Neural cell (in vitro differentiated cells): ENCODE results near the gene WDFY3. TPM values are rescaled to one million over a fixed set of nuclear protein-coding genes. Genes with fewer than 3 reads are reported as not detected.

ENCODE experiments used
- H2AFZ ChIP-seq: fragments of 200-600, 300-800 bp; sonication (generic), shearing (Covaris generic); 2 replicates; pipeline ENCODE4 v1.6.0; 2014; ENCODE audit warnings: low read depth, mild to moderate bottlenecking, antibody characterized with exemption, low read length, moderate library complexity
- H3F3A ChIP-seq: fragments of 200-600 bp; shearing (Covaris generic); 2 replicates; pipeline ENCODE4 v1.6.1; 2016; ENCODE audit warnings: mild to moderate bottlenecking, moderate library complexity, mixed read lengths, antibody characterized with exemption, low read length; ENCODE audit not compliant: insufficient read depth, poor library complexity, severe bottlenecking
- H3K27ac ChIP-seq: fragments of 200-600, 300-800 bp; sonication (generic), shearing (Covaris generic); 2 replicates; pipeline ENCODE4 v1.5.1; 2014; ENCODE audit warnings: mild to moderate bottlenecking, low read length, moderate library complexity
- H3K27me3 ChIP-seq: fragments of 300-800, 200-600 bp; sonication (generic), shearing (Covaris generic); 2 replicates; pipeline ENCODE4 v1.6.0; 2014; ENCODE audit warnings: mild to moderate bottlenecking, low read depth, low read length, moderate library complexity; ENCODE audit not compliant: insufficient read depth
- H3K36me3 ChIP-seq: fragments of 300-800, 200-600 bp; sonication (generic), shearing (Covaris generic); 2 replicates; pipeline ENCODE4 v1.5.1; 2014; ENCODE audit warnings: mild to moderate bottlenecking, antibody characterized with exemption, low read length, moderate library complexity; ENCODE audit not compliant: insufficient read depth
- H3K4me2 ChIP-seq: fragments of 300-800, 200-600 bp; sonication (generic), shearing (Covaris generic); 2 replicates; pipeline ENCODE4 v1.6.0; 2014; ENCODE audit warnings: mild to moderate bottlenecking, low read length
- H3K4me3 ChIP-seq: fragments of 300-800, 200-600 bp; sonication (generic), shearing (Covaris generic); 2 replicates; pipeline ENCODE4 v1.5.1; 2014; ENCODE audit warnings: mild to moderate bottlenecking, low read length, moderate library complexity
- H3K79me2 ChIP-seq: fragments of 200-600 bp; shearing (Covaris generic); replicated peaks from 2 replicates; pipeline ENCODE4 v1.6.0; 2014; ENCODE audit warnings: mild to moderate bottlenecking, low read length, moderate library complexity; ENCODE audit not compliant: insufficient read depth
- H3K9ac ChIP-seq: fragments of 300-800, 200-600 bp; sonication (generic), shearing (Covaris generic); 2 replicates; pipeline ENCODE4 v1.6.1; 2016; ENCODE audit warnings: mild to moderate bottlenecking, low read length, mixed read lengths
- H3K9me2 ChIP-seq: fragments of 200-600 bp; shearing (Covaris generic); 2 replicates; pipeline ENCODE4 v1.6.1; 2016; ENCODE audit warnings: mild to moderate bottlenecking, low read length, mixed read lengths; ENCODE audit not compliant: insufficient read depth
- H3K9me3 ChIP-seq: fragments of 200-600, 300-800 bp; sonication (generic), shearing (Covaris generic); 2 replicates; pipeline ENCODE4 v1.6.1; 2016; ENCODE audit warnings: mild to moderate bottlenecking, mixed run types, low read length, moderate library complexity, mixed read lengths
- H4K20me1 ChIP-seq: fragments of 200-600 bp; shearing (Covaris generic); 2 replicates; pipeline ENCODE4 v1.6.1; 2016; ENCODE audit warnings: mild to moderate bottlenecking, mixed run types; ENCODE audit not compliant: insufficient read depth
- CTCF ChIP-seq: fragments of 450-650 bp; IDR thresholded peaks from 2 replicates; pipeline ENCODE4 v1.5.1; 2014; ENCODE audit warnings: antibody characterized with exemption, mild to moderate bottlenecking, moderate library complexity; ENCODE audit not compliant: poor library complexity, severe bottlenecking
- EP300 ChIP-seq: fragments of 450-650 bp; conservative IDR thresholded peaks from 2 replicates; pipeline ENCODE4 v1.6.1; 2014; ENCODE audit warnings: antibody characterized with exemption, mild to moderate bottlenecking, moderate library complexity; ENCODE audit not compliant: poor library complexity, severe bottlenecking
- EZH2 ChIP-seq: fragments of 200-600, 300-800 bp; shearing (Covaris generic), sonication (generic); IDR thresholded peaks from 2 replicates; pipeline ENCODE4 v1.6.1; 2014; ENCODE audit warnings: antibody characterized with exemption, low read length, borderline replicate concordance, mild to moderate bottlenecking; ENCODE audit not compliant: insufficient read depth, poor library complexity, severe bottlenecking
- MXI1 ChIP-seq: fragments of 450-650 bp; conservative IDR thresholded peaks from 2 replicates; pipeline ENCODE4 v1.6.1; 2014; ENCODE audit warnings: antibody characterized with exemption, mild to moderate bottlenecking; ENCODE audit not compliant: poor library complexity, severe bottlenecking
- RAD21 ChIP-seq: fragments of 450-650 bp; conservative IDR thresholded peaks from 2 replicates; pipeline ENCODE4 v1.6.1; 2014; ENCODE audit warnings: antibody characterized with exemption, mild to moderate bottlenecking, moderate library complexity
- SMC3 ChIP-seq: fragments of 450-650 bp; conservative IDR thresholded peaks from 2 replicates; pipeline ENCODE4 v1.6.1; 2014; ENCODE audit warnings: antibody characterized with exemption, mild to moderate bottlenecking, moderate library complexity; ENCODE audit not compliant: poor library complexity
- polyA plus RNA-seq: library from polyadenylated mRNA; depleted of rRNA; stranded (reverse); fragments of >200 nt; gene quantifications from 2 replicates; pipeline ENCODE4 v1.2.3, GENCODE V29; 2014
- TF ChIP-seq, protein P1 (sequence below): IDR thresholded peaks from 2 replicates; pipeline ENCODE4 v1.6.1; 2012; ENCODE audit warnings: borderline replicate concordance

WDFY3 gene
- polyA plus RNA-seq, 1 donor from 2014 or later: 39.8 TPM

- H3K27me3 ChIP-seq: no peaks in the 10 kb centered on the region
- H3K4me3 ChIP-seq: no peak overlapping the region
- no peaks in the 10 kb centered on the region for H3K79me2 ChIP-seq
- TF ChIP-seq, protein P1, sequence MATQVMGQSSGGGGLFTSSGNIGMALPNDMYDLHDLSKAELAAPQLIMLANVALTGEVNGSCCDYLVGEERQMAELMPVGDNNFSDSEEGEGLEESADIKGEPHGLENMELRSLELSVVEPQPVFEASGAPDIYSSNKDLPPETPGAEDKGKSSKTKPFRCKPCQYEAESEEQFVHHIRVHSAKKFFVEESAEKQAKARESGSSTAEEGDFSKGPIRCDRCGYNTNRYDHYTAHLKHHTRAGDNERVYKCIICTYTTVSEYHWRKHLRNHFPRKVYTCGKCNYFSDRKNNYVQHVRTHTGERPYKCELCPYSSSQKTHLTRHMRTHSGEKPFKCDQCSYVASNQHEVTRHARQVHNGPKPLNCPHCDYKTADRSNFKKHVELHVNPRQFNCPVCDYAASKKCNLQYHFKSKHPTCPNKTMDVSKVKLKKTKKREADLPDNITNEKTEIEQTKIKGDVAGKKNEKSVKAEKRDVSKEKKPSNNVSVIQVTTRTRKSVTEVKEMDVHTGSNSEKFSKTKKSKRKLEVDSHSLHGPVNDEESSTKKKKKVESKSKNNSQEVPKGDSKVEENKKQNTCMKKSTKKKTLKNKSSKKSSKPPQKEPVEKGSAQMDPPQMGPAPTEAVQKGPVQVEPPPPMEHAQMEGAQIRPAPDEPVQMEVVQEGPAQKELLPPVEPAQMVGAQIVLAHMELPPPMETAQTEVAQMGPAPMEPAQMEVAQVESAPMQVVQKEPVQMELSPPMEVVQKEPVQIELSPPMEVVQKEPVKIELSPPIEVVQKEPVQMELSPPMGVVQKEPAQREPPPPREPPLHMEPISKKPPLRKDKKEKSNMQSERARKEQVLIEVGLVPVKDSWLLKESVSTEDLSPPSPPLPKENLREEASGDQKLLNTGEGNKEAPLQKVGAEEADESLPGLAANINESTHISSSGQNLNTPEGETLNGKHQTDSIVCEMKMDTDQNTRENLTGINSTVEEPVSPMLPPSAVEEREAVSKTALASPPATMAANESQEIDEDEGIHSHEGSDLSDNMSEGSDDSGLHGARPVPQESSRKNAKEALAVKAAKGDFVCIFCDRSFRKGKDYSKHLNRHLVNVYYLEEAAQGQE: no peak
- TF ChIP-seq SMC3: no peak
- TF ChIP-seq MXI1: no peak
- no peak for TF ChIP-seq EZH2
- no peak for TF ChIP-seq CTCF
- TF ChIP-seq EP300: no peak
- H4K20me1 ChIP-seq: no peaks in the 10 kb centered on the region
- no peak overlapping the region for H3K4me2 ChIP-seq
- H2AFZ ChIP-seq: no peak overlapping the region
- no peaks in the 10 kb centered on the region for H3K9me2 ChIP-seq
- H3F3A ChIP-seq: no peaks in the 10 kb centered on the region
- no peak overlapping the region for H3K27ac ChIP-seq
- no peaks in the 10 kb centered on the region for H3K9me3 ChIP-seq
- H3K36me3 ChIP-seq: no peaks in the 10 kb centered on the region
- no peak overlapping the region for H3K9ac ChIP-seq
Measured at GRCh38 chr4:84821064-84821463, 145.4 kb downstream of the WDFY3 start.

GRCh38 chr4:84814094-84814750 is 152.3 kb downstream of the WDFY3 start:
- no peak for TF ChIP-seq EP300
- no peak for TF ChIP-seq RAD21
- TF ChIP-seq SMC3: no peak
- TF ChIP-seq, protein P1: no peak
- Histone ChIP-seq H3K4me2 (no peak overlapping the region), H3K27me3 (no peaks in the 10 kb centered on the region), H3K27ac (no peak overlapping the region), H3K4me3 (no peak overlapping the region), H3K79me2 (no peaks in the 10 kb centered on the region), H3F3A (no peaks in the 10 kb centered on the region), H4K20me1 (no peaks in the 10 kb centered on the region), H3K9ac (no peak overlapping the region), H2AFZ (no peak overlapping the region), H3K9me2 (no peaks in the 10 kb centered on the region), H3K9me3 (no peaks in the 10 kb centered on the region), H3K36me3 (peaks cover 3% of the 10 kb centered on the region)
